Transverse colon (tissue), 4 donors: ENCODE measurements around the gene SAMM50. TPM values are rescaled to one million over a fixed set of nuclear protein-coding genes. Genes with fewer than 3 reads are reported as not detected.

Experiments
- DNase-seq: peaks from one replicate; pipeline ENCODE4 v3.0.0-alpha.2; 2019
- H3K27ac ChIP-seq, 4 donors: fragments of 200-600 bp; sonication (generic); 2 replicates each; pipeline ENCODE4 v1.5.1; 2016 to 2018; ENCODE audit warnings: inconsistent platforms in 4 of 4
- H3K27me3 ChIP-seq: fragments of 200-600 bp; sonication (generic); 2 replicates; pipeline ENCODE4 v1.5.1; 2017; ENCODE audit warnings: inconsistent platforms
- H3K36me3 ChIP-seq, 4 donors: fragments of 200-600 bp; sonication (generic); 2 replicates each; pipeline ENCODE4 v1.5.1; 2017 to 2019; ENCODE audit warnings: inconsistent platforms in 4 of 4
- H3K4me1 ChIP-seq, 4 donors: fragments of 200-600 bp; sonication (generic); 2 replicates each; pipeline ENCODE4 v1.5.1; 2017 to 2020; ENCODE audit warnings: inconsistent platforms in 4 of 4
- H3K4me3 ChIP-seq, 4 donors: fragments of 200-600 bp; sonication (generic); 1 replicate in 1 of 4; 2 replicates in 3 of 4; pipeline versions ENCODE4 v1.5.1 to v1.6.1; 2017 to 2019; ENCODE audit warnings: inconsistent platforms in 4 of 4
- H3K9me3 ChIP-seq, 2 donors: fragments of 200-600 bp; sonication (generic); 2 replicates each; pipeline ENCODE4 v1.5.1; 2017 to 2019; ENCODE audit warnings: inconsistent platforms in 2 of 2
- EP300 ChIP-seq: sonication (generic); formaldehyde crosslinking; IDR thresholded peaks from one replicate; pipeline ENCODE4 v1.6.1; 2017; ENCODE audit warnings: antibody characterized with exemption, low read depth
- POLR2A ChIP-seq: fragments of 450-650 bp; IDR thresholded peaks from one replicate; pipeline ENCODE4 v1.6.1; 2016; ENCODE audit warnings: antibody characterized with exemption, mild to moderate bottlenecking, moderate library complexity
- POLR2AphosphoS5 ChIP-seq, 3 donors: sonication (generic); formaldehyde crosslinking; IDR thresholded peaks; one replicate each; pipeline ENCODE4 v1.6.1; 2016; ENCODE audit warnings: antibody characterized with exemption in 3 of 3
- WGBS, 2 donors: methylation state at CpG; one replicate each; pipeline ENCODE4 v1.1.5; 2018; ENCODE audit warnings: low coverage in 1 of 2; 5-methylcytosine and 5-hydroxymethylcytosine counted together
- in situ Hi-C, 4 donors: fragments of 200-750 bp; cut with MboI; loops; one replicate each; pipeline versions ENCODE4 v1.15.0 to v1.15.1; 2017; ENCODE audit warnings: low sequenced_read_pairs in 3 of 4, low pct_ligation_motif_present in 1 of 4, low pct_unique_long_range_greater_than_20kb in 1 of 4
- intact Hi-C: fragments of 100-400 bp; cut with DNase I; formaldehyde crosslinking; loops from one replicate; pipeline ENCODE4 v1.15.1; 2023; ENCODE audit warnings: low total_unique reads
- total RNA-seq, 4 donors: library from RNA; depleted of rRNA; stranded (reverse); fragments of >200 nt; gene quantifications; one replicate each; pipeline ENCODE4 v1.1.0, GENCODE V29; 2016
- TF ChIP-seq, protein P1 (sequence below), 5 experiments: fragments of 200-600 bp in 3 of 5; fragments of 450-650 bp in 2 of 5; sonication (generic) in 3 of 5; IDR thresholded peaks; 1 replicate in 2 of 5; 2 replicates in 3 of 5; pipeline ENCODE4 v1.5.1; 2016 to 2017; ENCODE audit warnings: antibody characterized with exemption in 5 of 5, inconsistent platforms in 3 of 5, mild to moderate bottlenecking in 2 of 5, moderate library complexity in 1 of 5

The SAMM50 gene
- total RNA-seq, 4 donors from 2014 or later = 9.0 to 82.6 (median 33.3) TPM

- intact Hi-C loops = no loop called here
- no peaks in the 10 kb centered on the region for H3K27me3 ChIP-seq
- WGBS, 2 donors = 94 to 100% methylated on average over 6 to 10 of the region's 10 CpGs
- H3K4me3 ChIP-seq = no peak overlapping the region
- H3K36me3 ChIP-seq = peaks cover 0 to 59% (median 19%) of the 10 kb centered on the region in 4 donors
- no peaks in the 10 kb centered on the region for H3K9me3 ChIP-seq
- DNase-seq = no peak
- TF ChIP-seq EP300 = no peak
- no peak for TF ChIP-seq POLR2AphosphoS5 (IDR thresholded peaks at IDR 0.05)
- TF ChIP-seq, protein P1, sequence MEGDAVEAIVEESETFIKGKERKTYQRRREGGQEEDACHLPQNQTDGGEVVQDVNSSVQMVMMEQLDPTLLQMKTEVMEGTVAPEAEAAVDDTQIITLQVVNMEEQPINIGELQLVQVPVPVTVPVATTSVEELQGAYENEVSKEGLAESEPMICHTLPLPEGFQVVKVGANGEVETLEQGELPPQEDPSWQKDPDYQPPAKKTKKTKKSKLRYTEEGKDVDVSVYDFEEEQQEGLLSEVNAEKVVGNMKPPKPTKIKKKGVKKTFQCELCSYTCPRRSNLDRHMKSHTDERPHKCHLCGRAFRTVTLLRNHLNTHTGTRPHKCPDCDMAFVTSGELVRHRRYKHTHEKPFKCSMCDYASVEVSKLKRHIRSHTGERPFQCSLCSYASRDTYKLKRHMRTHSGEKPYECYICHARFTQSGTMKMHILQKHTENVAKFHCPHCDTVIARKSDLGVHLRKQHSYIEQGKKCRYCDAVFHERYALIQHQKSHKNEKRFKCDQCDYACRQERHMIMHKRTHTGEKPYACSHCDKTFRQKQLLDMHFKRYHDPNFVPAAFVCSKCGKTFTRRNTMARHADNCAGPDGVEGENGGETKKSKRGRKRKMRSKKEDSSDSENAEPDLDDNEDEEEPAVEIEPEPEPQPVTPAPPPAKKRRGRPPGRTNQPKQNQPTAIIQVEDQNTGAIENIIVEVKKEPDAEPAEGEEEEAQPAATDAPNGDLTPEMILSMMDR (IDR thresholded peaks at IDR 0.05) = no peak
- no peak for TF ChIP-seq POLR2A
- H3K4me1 ChIP-seq = peaks cover 3 to 4% (median 4%) of the 10 kb centered on the region in 4 donors
- in situ Hi-C loops = no loop called here
- H3K27ac ChIP-seq = no peak overlapping the region
These were observed 33.7 kb downstream of the SAMM50 start for GRCh38 chr22:43988960-43989359.

DNA sequence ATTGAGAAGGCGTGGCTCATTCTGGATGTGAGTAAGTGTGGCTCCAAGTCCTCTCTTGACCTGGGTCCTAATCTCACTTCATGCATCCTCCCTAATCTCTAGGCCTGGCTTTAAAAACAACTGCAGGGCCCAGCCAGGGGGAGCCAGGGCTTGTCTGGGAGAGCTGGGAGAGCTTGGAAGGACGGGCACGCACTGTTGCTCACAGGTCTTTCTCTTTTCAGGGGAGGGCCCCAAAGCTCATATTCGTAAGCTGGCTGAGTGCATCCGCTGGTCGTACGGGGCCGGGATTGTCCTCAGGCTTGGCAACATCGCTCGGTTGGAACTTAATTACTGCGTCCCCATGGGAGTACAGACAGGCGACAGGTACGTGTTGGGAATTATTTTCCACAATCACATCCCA is 34.8 kb downstream of the SAMM50 start:
- Histone ChIP-seq H3K36me3 (peaks cover 0 to 48% (median 14%) of the 10 kb centered on the region in 4 donors), H3K4me3 (no peak overlapping the region), H3K9me3 (no peaks in the 10 kb centered on the region), H3K27me3 (no peaks in the 10 kb centered on the region), H3K4me1 (peaks cover 3 to 4% (median 4%) of the 10 kb centered on the region in 4 donors), H3K27ac (no peak overlapping the region)
- TF ChIP-seq EP300 = no peak
- TF ChIP-seq POLR2A = no peak
- TF ChIP-seq, protein P1 (IDR thresholded peaks at IDR 0.05) = no peak
- TF ChIP-seq POLR2AphosphoS5 (IDR thresholded peaks at IDR 0.05) = no peak
- DNase-seq = no peak
- WGBS, 2 donors = 80 to 89% methylated on average over 1 to 13 of the region's 13 CpGs
- intact Hi-C loops (loop anchor here (5.0 kb wide), 2 partner anchors 92 to 637 kb away; no protein-coding TSS in a partner anchor), in situ Hi-C loops (loop anchor here (5.0 to 10.0 kb wide), 4 partner anchors 95 to 645 kb away; no protein-coding TSS in a partner anchor)

DNA sequence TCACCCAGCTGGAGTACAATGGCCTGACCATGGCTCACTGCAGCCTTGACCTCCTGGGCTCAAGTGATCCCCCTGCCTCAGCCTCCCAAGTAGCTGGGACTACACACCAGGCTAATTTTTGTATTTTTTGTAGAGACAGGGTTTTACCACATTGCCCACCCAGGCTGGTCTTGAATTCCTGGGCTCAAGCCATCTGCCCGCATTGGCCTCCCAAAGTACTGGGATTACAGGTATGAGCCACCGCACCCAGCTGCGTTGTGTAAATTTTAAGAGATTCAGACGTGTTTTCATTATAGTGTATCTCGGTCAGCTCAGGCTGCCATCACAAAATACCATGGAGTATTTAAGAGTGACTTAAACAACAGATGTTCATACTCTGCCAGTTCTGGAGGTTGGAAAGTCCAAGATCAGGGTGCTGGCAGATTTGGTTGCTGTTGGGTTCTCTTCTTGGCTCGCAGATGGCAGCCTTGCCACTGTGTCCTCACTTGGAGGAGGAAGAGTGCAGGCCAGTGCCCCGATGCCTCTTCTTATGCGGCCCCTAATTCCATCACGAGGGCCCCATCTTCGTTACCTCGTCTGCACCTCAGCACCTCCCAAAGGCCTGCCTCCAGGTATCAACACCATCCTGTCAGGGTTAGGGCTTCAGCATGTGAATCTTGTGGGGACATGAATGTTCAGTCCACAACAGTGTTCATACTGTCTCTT is 36.2 kb downstream of the SAMM50 start:
- intact Hi-C loops = loop anchor here (5.0 kb wide), 2 partner anchors 91 to 636 kb away; no protein-coding TSS in a partner anchor
- no peak for DNase-seq
- no peaks in the 10 kb centered on the region for H3K9me3 ChIP-seq
- H3K4me3 ChIP-seq = no peak overlapping the region
- peaks cover 0 to 40% (median 15%) of the 10 kb centered on the region in 4 donors for H3K36me3 ChIP-seq
- H3K27me3 ChIP-seq = no peaks in the 10 kb centered on the region
- peaks cover 3 to 4% (median 4%) of the 10 kb centered on the region in 4 donors for H3K4me1 ChIP-seq
- WGBS, 2 donors = 94% methylated on average over 11 of the region's 11 CpGs; no CpG with 5 or more reads in 1 of the 2 donors
- no peak overlapping the region for H3K27ac ChIP-seq
- no peak for TF ChIP-seq EP300
- TF ChIP-seq, protein P1 (IDR thresholded peaks at IDR 0.05) = no peak
- TF ChIP-seq POLR2A = no peak
- TF ChIP-seq POLR2AphosphoS5 (IDR thresholded peaks at IDR 0.05) = no peak
- in situ Hi-C loops = loop anchor here (5.0 to 10.0 kb wide), 4 partner anchors 93 to 643 kb away; no protein-coding TSS in a partner anchor

DNA sequence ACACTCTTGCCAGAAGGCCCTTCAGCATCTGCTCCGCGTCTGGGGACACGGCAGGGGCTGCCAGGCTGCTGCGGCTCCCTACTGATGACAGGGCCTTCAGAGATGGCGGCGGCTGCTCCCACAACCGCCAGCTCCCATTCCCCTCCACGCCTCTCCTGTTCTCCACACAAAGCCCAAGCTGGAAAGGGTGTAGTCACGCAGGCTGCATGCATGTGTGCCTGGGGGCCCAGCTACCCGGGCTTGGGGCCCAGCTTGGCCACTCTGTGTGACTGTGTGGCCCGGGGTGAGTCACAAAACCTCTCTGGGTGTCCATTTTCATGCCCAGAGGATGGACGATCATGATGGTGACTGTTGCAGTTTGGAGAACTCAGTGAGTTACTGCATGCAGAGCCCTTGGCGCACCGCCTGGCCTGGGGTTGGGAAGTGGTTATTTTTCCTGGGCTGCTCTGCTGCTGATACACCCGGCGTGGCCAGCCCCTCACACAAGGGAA is 37.1 kb downstream of the SAMM50 start:
- TF ChIP-seq EP300 (no peak), POLR2A (no peak)
- TF ChIP-seq, protein P1 (IDR thresholded peaks at IDR 0.05) = no peak
- Histone ChIP-seq H3K36me3 (peaks cover 0 to 38% (median 19%) of the 10 kb centered on the region in 4 donors), H3K27ac (no peak overlapping the region), H3K27me3 (no peaks in the 10 kb centered on the region), H3K4me3 (no peak overlapping the region), H3K9me3 (no peaks in the 10 kb centered on the region), H3K4me1 (peaks cover 3 to 4% (median 4%) of the 10 kb centered on the region in 4 donors)
- in situ Hi-C loops (loop anchor here (5.0 to 10.0 kb wide), 4 partner anchors 92 to 642 kb away; no protein-coding TSS in a partner anchor), intact Hi-C loops (loop anchor here (5.0 kb wide), 2 partner anchors 90 to 635 kb away; no protein-coding TSS in a partner anchor)
- 86% methylated on average over 16 of the region's 16 CpGs; no CpG with 5 or more reads in 1 of the 2 donors for WGBS, 2 donors
- no peak for DNase-seq
